Choroid plexus epithelial cell (primary cell): ENCODE measurements around the gene MIPEP.

Source experiments
- DNase-seq: peaks from one replicate; pipeline ENCODE4 v3.0.0-alpha.2; 2010; ENCODE audit warnings: low read depth
- H3K4me3 ChIP-seq: 2 replicates; pipeline ENCODE4 v1.5.1; 2011; ENCODE audit warnings: low read depth, mild to moderate bottlenecking, control low read depth, low read length, moderate library complexity
- TF ChIP-seq, protein P1 (sequence below): conservative IDR thresholded peaks from 2 replicates; pipeline ENCODE4 v1.5.1; 2011; ENCODE audit warnings: low read depth, mild to moderate bottlenecking, control low read depth, inconsistent platforms, low read length, moderate library complexity

Gene MIPEP

DNA sequence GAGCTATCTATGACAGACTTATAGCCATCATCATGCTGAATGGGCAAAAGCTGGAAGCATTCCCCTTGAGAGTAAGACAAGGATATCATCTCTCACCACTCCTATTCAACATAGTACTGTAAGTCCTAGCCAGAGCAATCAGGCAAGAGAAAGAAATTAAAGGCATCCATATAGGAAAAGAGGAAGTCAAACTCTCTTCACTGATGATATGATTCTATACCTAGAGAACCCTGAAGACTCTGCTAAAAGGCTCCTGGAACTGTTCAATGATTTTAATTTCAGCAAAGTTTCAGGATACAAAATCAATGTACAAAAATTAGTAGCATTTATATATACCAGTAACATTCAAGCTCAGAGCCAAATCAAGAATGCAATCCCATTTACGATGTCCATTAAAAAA, 29.8 kb upstream of the MIPEP start:
- no peak overlapping the region for H3K4me3 ChIP-seq
- no peak for DNase-seq
- TF ChIP-seq, protein P1, sequence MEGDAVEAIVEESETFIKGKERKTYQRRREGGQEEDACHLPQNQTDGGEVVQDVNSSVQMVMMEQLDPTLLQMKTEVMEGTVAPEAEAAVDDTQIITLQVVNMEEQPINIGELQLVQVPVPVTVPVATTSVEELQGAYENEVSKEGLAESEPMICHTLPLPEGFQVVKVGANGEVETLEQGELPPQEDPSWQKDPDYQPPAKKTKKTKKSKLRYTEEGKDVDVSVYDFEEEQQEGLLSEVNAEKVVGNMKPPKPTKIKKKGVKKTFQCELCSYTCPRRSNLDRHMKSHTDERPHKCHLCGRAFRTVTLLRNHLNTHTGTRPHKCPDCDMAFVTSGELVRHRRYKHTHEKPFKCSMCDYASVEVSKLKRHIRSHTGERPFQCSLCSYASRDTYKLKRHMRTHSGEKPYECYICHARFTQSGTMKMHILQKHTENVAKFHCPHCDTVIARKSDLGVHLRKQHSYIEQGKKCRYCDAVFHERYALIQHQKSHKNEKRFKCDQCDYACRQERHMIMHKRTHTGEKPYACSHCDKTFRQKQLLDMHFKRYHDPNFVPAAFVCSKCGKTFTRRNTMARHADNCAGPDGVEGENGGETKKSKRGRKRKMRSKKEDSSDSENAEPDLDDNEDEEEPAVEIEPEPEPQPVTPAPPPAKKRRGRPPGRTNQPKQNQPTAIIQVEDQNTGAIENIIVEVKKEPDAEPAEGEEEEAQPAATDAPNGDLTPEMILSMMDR = no peak

DNA sequence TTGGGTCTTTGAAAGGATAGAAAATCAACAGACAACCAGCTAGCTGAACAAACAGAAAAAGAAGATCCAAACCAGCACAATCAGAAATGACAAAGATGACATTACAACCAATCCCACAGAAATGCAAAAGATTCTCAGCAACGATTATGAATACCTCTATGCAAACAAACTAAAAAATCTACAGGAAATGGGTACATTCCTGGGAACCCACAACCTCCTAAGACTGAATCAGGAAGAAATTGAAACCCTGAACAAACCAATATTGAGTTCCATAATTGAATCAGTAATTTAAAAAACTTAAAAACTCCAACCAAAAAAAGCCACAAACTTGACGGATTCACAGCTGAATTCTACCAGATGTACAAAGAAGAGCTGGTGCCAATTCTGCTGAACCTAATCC, 29.0 kb upstream of the MIPEP start:
- H3K4me3 ChIP-seq = no peak overlapping the region
- TF ChIP-seq, protein P1 = no peak
- peak; percentile 37 for DNase-seq

DNA sequence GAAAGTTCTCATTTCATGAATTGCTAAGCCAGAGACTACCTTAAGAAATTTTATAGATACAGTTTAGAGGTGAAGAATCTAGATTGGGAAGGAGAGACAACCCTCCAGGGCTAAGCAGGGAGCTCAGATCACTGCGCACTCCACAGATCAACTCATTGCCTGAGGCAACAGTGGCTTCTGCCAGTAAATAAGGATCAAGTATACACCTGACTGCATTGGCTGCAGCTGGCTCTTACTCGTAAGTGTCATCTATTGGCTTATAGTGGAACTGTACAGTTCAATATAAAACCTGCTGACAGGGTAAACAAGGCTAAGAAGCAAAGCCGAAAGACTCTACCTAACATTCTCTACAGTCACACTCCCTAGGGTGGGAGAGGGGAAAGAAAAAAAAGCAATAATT, 26.1 kb upstream of the MIPEP start:
- DNase-seq = no peak
- no peak overlapping the region for H3K4me3 ChIP-seq
- TF ChIP-seq, protein P1 = no peak

DNA sequence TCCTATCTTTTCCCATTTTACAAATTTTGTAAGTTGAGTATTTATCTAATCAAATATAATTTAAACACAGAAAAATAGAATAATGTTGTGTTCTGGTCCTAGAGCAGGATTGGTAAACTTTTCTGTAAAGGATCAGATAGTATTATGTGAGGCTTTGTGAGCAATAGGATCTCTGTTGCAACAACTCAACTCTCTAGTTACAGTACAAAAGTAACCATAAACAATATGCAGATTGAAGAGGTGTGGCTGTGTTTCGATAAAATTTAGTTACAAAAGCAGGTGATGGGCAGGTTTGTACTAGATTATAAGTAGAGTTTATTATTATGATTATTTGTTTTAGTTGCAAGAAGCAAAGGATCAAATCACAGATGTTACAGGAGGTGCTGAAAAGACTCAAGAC, 23.3 kb upstream of the MIPEP start:
- no peak for DNase-seq
- TF ChIP-seq, protein P1 = no peak
- no peak overlapping the region for H3K4me3 ChIP-seq

DNA sequence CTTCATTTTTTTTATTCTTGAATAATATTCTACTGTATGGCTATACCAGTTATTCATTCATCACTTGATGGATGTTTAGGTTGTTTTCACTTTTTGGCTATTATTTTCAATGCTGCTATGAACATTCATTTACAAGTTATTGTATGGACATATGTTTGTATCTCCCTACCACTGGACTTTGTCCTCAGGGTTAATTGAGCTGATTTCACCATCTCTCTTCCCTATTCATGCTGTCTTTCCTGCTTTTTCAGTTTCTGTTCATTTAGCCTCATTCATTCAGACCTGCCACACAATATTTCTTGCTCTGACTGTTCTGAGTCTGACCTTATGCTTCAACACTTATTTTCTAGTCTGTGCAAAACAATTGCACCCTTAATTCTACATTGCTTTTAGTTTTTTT, 20.4 kb upstream of the MIPEP start:
- TF ChIP-seq, protein P1 = no peak
- no peak overlapping the region for H3K4me3 ChIP-seq

DNA sequence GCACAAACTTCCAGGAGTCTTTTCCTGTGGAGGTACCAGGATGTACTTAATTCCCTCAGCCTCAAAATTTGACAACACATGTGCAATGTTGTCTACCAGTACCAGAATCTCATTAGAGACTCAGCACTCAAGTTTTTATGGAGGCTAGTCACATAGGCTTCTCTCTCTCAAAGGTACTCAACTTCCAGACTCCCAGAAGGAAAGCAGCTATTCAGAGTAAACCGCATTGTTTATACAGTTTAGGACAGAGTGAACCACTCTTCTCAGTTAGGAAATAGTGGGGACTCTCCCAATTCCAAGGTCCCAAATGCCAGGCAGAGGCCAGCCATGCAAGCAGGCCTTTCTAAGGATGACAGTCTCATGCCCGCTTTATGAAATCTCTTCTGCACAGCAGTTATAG, 16.6 kb upstream of the MIPEP start:
- no peak overlapping the region for H3K4me3 ChIP-seq
- TF ChIP-seq, protein P1 = no peak
- DNase-seq = no peak

More for the DNA sequence above, 20.4 kb upstream of the MIPEP start:
- no peak for DNase-seq

DNA sequence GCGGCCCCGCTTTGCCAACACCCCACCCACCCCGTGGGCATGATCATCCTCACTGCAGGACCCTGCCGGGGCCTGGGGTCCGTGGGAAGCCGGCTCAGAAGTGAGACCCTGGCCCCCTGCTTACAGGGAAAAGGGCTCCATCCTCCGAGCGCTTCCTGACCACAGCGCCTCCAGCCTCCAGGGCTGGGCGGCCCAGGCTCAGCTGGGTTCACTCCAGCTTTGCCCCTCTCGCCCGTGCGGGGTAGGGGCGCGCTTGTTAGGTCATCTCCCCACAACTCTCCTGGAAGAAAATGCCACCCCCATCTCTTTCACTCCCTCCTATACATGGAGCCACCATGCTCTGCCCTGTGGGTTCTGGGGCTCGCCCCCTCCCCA, 14.7 kb upstream of the MIPEP start:
- TF ChIP-seq, protein P1 = no peak
- peak overlapping the region; percentile 42 for H3K4me3 ChIP-seq
- DNase-seq = no peak
